CD4-positive, alpha-beta memory T cell (primary cell): ENCODE results near the gene RSPH1. TPM values are rescaled to one million over a fixed set of nuclear protein-coding genes. Genes with fewer than 3 reads are reported as not detected.

ENCODE experiments used
- CTCF ChIA-PET: fragments of 350-600 bp; sonication (Branson Sonifier 250); formaldehyde crosslinking; loops from one replicate; lab custom pipeline; 2021; ENCODE audit warnings: inconsistent platforms; ENCODE audit not compliant: partially characterized antibody; lab: Charles Lee
- POLR2A ChIA-PET: fragments of 350-600 bp; sonication (Branson Sonifier 250); formaldehyde crosslinking; loops from one replicate; lab custom pipeline; 2021; ENCODE audit not compliant: partially characterized antibody; lab: Charles Lee
- DNase-seq, 5 donors: peaks; one replicate each; pipeline versions ENCODE4 v3.0.0 to v3.0.0-alpha.2; 2020 to 2022; ENCODE audit warnings: mixed read lengths in 1 of 5
- H3K27ac ChIP-seq: one replicate; pipeline ENCODE4 v1.7.0; 2013; ENCODE audit warnings: low read depth, low read length
- H3K27me3 ChIP-seq: 2 replicates; pipeline ENCODE4 v1.7.0; 2013; ENCODE audit warnings: mild to moderate bottlenecking, low read length, moderate library complexity; ENCODE audit not compliant: insufficient read depth
- H3K36me3 ChIP-seq: 2 replicates; pipeline ENCODE4 v1.7.0; 2013; ENCODE audit warnings: mild to moderate bottlenecking, low read length, moderate library complexity; ENCODE audit not compliant: insufficient read depth
- H3K4me1 ChIP-seq: 2 replicates; pipeline ENCODE4 v1.7.0; 2013; ENCODE audit warnings: mild to moderate bottlenecking, low read length, moderate library complexity; ENCODE audit not compliant: insufficient read depth
- H3K4me3 ChIP-seq, 2 donors: one replicate each; pipeline ENCODE4 v1.7.0; 2013; ENCODE audit warnings: low read length in 2 of 2, mild to moderate bottlenecking in 1 of 2
- H3K9me3 ChIP-seq, 2 donors: one replicate each; pipeline ENCODE4 v1.7.0; 2013; ENCODE audit warnings: low read length in 2 of 2, control low read depth in 1 of 2; ENCODE audit not compliant: control insufficient read depth in 1 of 2
- H3K27ac Mint-ChIP-seq, 7 donors: one replicate each; pipeline ENCODE4 v1.8.0; 2020 to 2021; ENCODE audit warnings: mixed read lengths in 7 of 7, mild to moderate bottlenecking in 6 of 7, inconsistent platforms in 3 of 7, moderate library complexity in 3 of 7
- H3K27me3 Mint-ChIP-seq, 2 donors: one replicate each; pipeline ENCODE4 v1.8.0; 2020 to 2021; ENCODE audit warnings: mixed read lengths in 2 of 2
- H3K36me3 Mint-ChIP-seq, 2 donors: one replicate each; pipeline ENCODE4 v1.8.0; 2020 to 2021; ENCODE audit warnings: mixed read lengths in 2 of 2, inconsistent platforms in 1 of 2, mild to moderate bottlenecking in 1 of 2
- H3K4me1 Mint-ChIP-seq, 4 donors: one replicate each; pipeline ENCODE4 v1.8.0; 2020 to 2021; ENCODE audit warnings: mixed read lengths in 4 of 4, mild to moderate bottlenecking in 1 of 4
- H3K4me3 Mint-ChIP-seq, 8 donors: one replicate each; pipeline ENCODE4 v1.8.0; 2020 to 2021; ENCODE audit warnings: mixed read lengths in 8 of 8, mild to moderate bottlenecking in 7 of 8, moderate library complexity in 6 of 8, inconsistent platforms in 3 of 8
- H3K9me3 Mint-ChIP-seq, 8 donors: one replicate each; pipeline ENCODE4 v1.8.0; 2020 to 2021; ENCODE audit warnings: mixed read lengths in 8 of 8, mild to moderate bottlenecking in 5 of 8, inconsistent platforms in 3 of 8, moderate library complexity in 1 of 8
- intact Hi-C: fragments of 100-400 bp; cut with micrococcal nuclease; formaldehyde crosslinking; loops from one replicate; pipeline ENCODE4 v1.15.1; 2023
- polyA plus RNA-seq, 2 donors: library from polyadenylated mRNA; unstranded; fragments of 300-500 nt; fragmentation: Illumina TruSeq; gene quantifications; one replicate each; pipeline ENCODE4 v1.2.3, GENCODE V29; 2021
- total RNA-seq, 2 experiments: library from RNA; stranded (reverse); gene quantifications; one replicate each; pipeline ENCODE4 v1.2.3, GENCODE V29; 2021

The RSPH1 gene
- total and polyA plus RNA-seq, 4 experiments from 2014 or later = not detected

GRCh38 chr21:42427809-42428419 is 68.1 kb downstream of the RSPH1 start:
- Mint-ChIP-seq H3K9me3 (no peaks in the 10 kb centered on the region), H3K36me3 (peaks cover 69 to 75% of the 10 kb centered on the region in 2 donors), H3K27me3 (no peaks in the 10 kb centered on the region), H3K4me3 (no peak overlapping the region), H3K27ac (no peak overlapping the region), H3K4me1 (peaks cover 43 to 64% (median 54%) of the 10 kb centered on the region in 4 donors)
- Histone ChIP-seq H3K36me3 (peaks cover 79% of the 10 kb centered on the region), H3K27ac (no peak overlapping the region), H3K9me3 (no peaks in the 10 kb centered on the region), H3K27me3 (no peaks in the 10 kb centered on the region), H3K4me3 (no peak overlapping the region), H3K4me1 (peaks cover 56% of the 10 kb centered on the region)
- DNase-seq = no peak
- intact Hi-C loops = loop anchor here (5.0 kb wide), 1 partner anchor 36 kb away; no protein-coding TSS in a partner anchor
- POLR2A ChIA-PET = interaction anchor here (1.3 to 23.2 kb wide), 3 partner anchors 17 to 61 kb away, joined by 3 to 604 read pairs (median 4); partner anchors contain the start of gene UBASH3A
- CTCF ChIA-PET = interaction anchor here (0.7 to 2.7 kb wide), 6 partner anchors 8 to 169 kb away, joined by 3 to 13 read pairs (median 4); no protein-coding TSS in a partner anchor

GRCh38 chr21:42426876-42427480 is 69.0 kb downstream of the RSPH1 start:
- ChIA-PET CTCF (interaction anchor here (0.5 to 2.7 kb wide), 3 partner anchors 9 to 90 kb away, joined by 3 to 10 read pairs (median 5); no protein-coding TSS in a partner anchor), POLR2A (interaction anchor here (1.7 to 23.2 kb wide), 4 partner anchors 12 to 20 kb away, joined by 4 to 604 read pairs (median 10); partner anchors contain the start of gene UBASH3A)
- peaks cover 70% of the 10 kb centered on the region for H3K36me3 ChIP-seq
- H3K36me3 Mint-ChIP-seq = peaks cover 63 to 72% of the 10 kb centered on the region in 2 donors
- H3K27me3 Mint-ChIP-seq = no peaks in the 10 kb centered on the region
- H3K27ac ChIP-seq = no peak overlapping the region
- no peaks in the 10 kb centered on the region for H3K27me3 ChIP-seq
- peaks cover 65% of the 10 kb centered on the region for H3K4me1 ChIP-seq
- peak overlapping the region in 2 of 8 donors; percentile 24 to 64 for H3K4me3 Mint-ChIP-seq
- no peaks in the 10 kb centered on the region for H3K9me3 Mint-ChIP-seq
- no peaks in the 10 kb centered on the region for H3K9me3 ChIP-seq
- H3K27ac Mint-ChIP-seq = peak overlapping the region in 2 of 7 donors; percentile 53 to 74
- intact Hi-C loops = loop anchor here (5.0 kb wide), 1 partner anchor 35 kb away; no protein-coding TSS in a partner anchor
- no peak for DNase-seq
- peaks cover 49 to 66% (median 58%) of the 10 kb centered on the region in 4 donors for H3K4me1 Mint-ChIP-seq
- H3K4me3 ChIP-seq = no peak overlapping the region

GRCh38 chr21:42426424-42426823 is 69.6 kb downstream of the RSPH1 start:
- peak overlapping the region; percentile 71 for H3K27ac ChIP-seq
- CTCF ChIA-PET = interaction anchor here (1.4 to 2.7 kb wide), 3 partner anchors 10 to 90 kb away, joined by 4 to 10 read pairs (median 5); no protein-coding TSS in a partner anchor
- H3K9me3 ChIP-seq = no peaks in the 10 kb centered on the region
- Mint-ChIP-seq H3K27ac (peak overlapping the region in 5 of 7 donors; percentile 8 to 96 (median 79)), H3K36me3 (peaks cover 63 to 73% of the 10 kb centered on the region in 2 donors), H3K27me3 (no peaks in the 10 kb centered on the region), H3K9me3 (no peaks in the 10 kb centered on the region), H3K4me3 (peak overlapping the region in 6 of 8 donors; percentile 25 to 62 (median 44)), H3K4me1 (peaks cover 53 to 69% (median 62%) of the 10 kb centered on the region in 4 donors)
- peaks cover 68% of the 10 kb centered on the region for H3K36me3 ChIP-seq
- intact Hi-C loops = loop anchor here (5.0 kb wide), 1 partner anchor 34 kb away; no protein-coding TSS in a partner anchor
- no peaks in the 10 kb centered on the region for H3K27me3 ChIP-seq
- H3K4me1 ChIP-seq = peaks cover 71% of the 10 kb centered on the region
- POLR2A ChIA-PET = interaction anchor here (1.7 to 23.2 kb wide), 5 partner anchors 13 to 22 kb away, joined by 4 to 604 read pairs (median 7); partner anchors contain the start of gene UBASH3A
- H3K4me3 ChIP-seq = no peak overlapping the region
- DNase-seq = no peak

GRCh38 chr21:42425591-42425990 is 70.4 kb downstream of the RSPH1 start:
- peak in 1 of 5 donors; percentile 67 for DNase-seq
- peaks cover 64 to 76% of the 10 kb centered on the region in 2 donors for H3K36me3 Mint-ChIP-seq
- H3K36me3 ChIP-seq = peaks cover 67% of the 10 kb centered on the region
- ChIA-PET CTCF (interaction anchor here (1.1 to 3.2 kb wide), 5 partner anchors 21 to 89 kb away, joined by 3 to 27 read pairs (median 4); partner anchors contain the start of gene UBASH3A), POLR2A (interaction anchor here (1.0 to 23.2 kb wide), 14 partner anchors 8 to 237 kb away, joined by 3 to 604 read pairs (median 4); partner anchors contain the start of gene UBASH3A)
- H3K27ac ChIP-seq = peak overlapping the region; percentile 71
- peaks cover 62 to 77% (median 70%) of the 10 kb centered on the region in 4 donors for H3K4me1 Mint-ChIP-seq
- peaks cover 79% of the 10 kb centered on the region for H3K4me1 ChIP-seq
- peak overlapping the region; percentile 67 to 96 (median 93) for H3K27ac Mint-ChIP-seq
- peak overlapping the region in 1 of 2 donors; percentile 39 for H3K4me3 ChIP-seq
- intact Hi-C loops = loop anchor here (1.0 to 5.0 kb wide), 6 partner anchors 10 to 87 kb away; no protein-coding TSS in a partner anchor
- peak overlapping the region; percentile 57 to 91 (median 78) for H3K4me3 Mint-ChIP-seq
- no peaks in the 10 kb centered on the region for H3K27me3 ChIP-seq
- no peaks in the 10 kb centered on the region for H3K27me3 Mint-ChIP-seq
- no peaks in the 10 kb centered on the region for H3K9me3 Mint-ChIP-seq
- H3K9me3 ChIP-seq = no peaks in the 10 kb centered on the region

GRCh38 chr21:42424914-42425541 is 71.0 kb downstream of the RSPH1 start:
- H3K36me3 ChIP-seq = peaks cover 61% of the 10 kb centered on the region
- Mint-ChIP-seq H3K9me3 (no peaks in the 10 kb centered on the region), H3K36me3 (peaks cover 66 to 81% of the 10 kb centered on the region in 2 donors)

DNA sequence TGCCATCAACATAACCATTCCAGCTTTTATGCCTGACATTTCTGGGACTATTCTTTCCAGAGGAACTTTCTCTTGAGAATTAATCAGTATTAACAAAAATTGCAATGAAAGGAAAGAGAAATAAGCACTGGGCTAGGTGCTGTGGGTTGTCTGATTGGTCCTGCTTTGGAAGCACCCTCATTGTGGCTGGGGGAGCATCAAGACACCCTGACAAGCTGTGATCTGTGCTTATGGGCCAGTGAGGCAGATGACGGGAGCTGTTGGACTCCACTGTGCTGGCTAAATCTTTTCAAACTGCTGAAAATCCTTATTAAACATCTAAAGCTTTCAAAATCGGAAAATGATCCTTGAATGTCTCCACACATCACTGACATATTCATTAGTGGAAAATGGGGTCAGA is 72.3 kb downstream of the RSPH1 start:
- intact Hi-C loops = loop anchor here (2.0 kb wide), 2 partner anchors 17 to 43 kb away; no protein-coding TSS in a partner anchor
- Mint-ChIP-seq H3K4me3 (peak overlapping the region; percentile 66 to 91 (median 78)), H3K27me3 (no peaks in the 10 kb centered on the region), H3K27ac (peak overlapping the region; percentile 67 to 96 (median 93)), H3K9me3 (no peaks in the 10 kb centered on the region), H3K36me3 (peaks cover 67 to 82% of the 10 kb centered on the region in 2 donors), H3K4me1 (peaks cover 70 to 90% (median 82%) of the 10 kb centered on the region in 4 donors)
- H3K4me3 ChIP-seq = peak overlapping the region in 1 of 2 donors; percentile 8
- H3K27me3 ChIP-seq = no peaks in the 10 kb centered on the region
- DNase-seq = no peak
- H3K36me3 ChIP-seq = peaks cover 61% of the 10 kb centered on the region
- H3K9me3 ChIP-seq = no peaks in the 10 kb centered on the region
- peak overlapping the region; percentile 71 for H3K27ac ChIP-seq
- POLR2A ChIA-PET = interaction anchor here (0.7 to 23.2 kb wide), 16 partner anchors 9 to 242 kb away, joined by 3 to 604 read pairs (median 4); partner anchors contain the start of gene UBASH3A
- peaks cover 84% of the 10 kb centered on the region for H3K4me1 ChIP-seq
- CTCF ChIA-PET = interaction anchor here (1.5 to 4.0 kb wide), 6 partner anchors 20 to 86 kb away, joined by 4 to 27 read pairs (median 8); partner anchors contain the start of gene UBASH3A

More at GRCh38 chr21:42424914-42425541, 71.0 kb downstream of the RSPH1 start:
- H3K27me3 Mint-ChIP-seq = no peaks in the 10 kb centered on the region
- no peaks in the 10 kb centered on the region for H3K9me3 ChIP-seq
- POLR2A ChIA-PET = interaction anchor here (1.0 to 23.2 kb wide), 15 partner anchors 8 to 237 kb away, joined by 3 to 604 read pairs (median 4); partner anchors contain the start of gene UBASH3A
- intact Hi-C loops = loop anchor here (1.0 to 5.0 kb wide), 6 partner anchors 10 to 87 kb away; no protein-coding TSS in a partner anchor
- CTCF ChIA-PET = interaction anchor here (1.1 to 3.2 kb wide), 7 partner anchors 21 to 88 kb away, joined by 3 to 27 read pairs (median 4); partner anchors contain the start of gene UBASH3A
- H3K27ac Mint-ChIP-seq = peak overlapping the region; percentile 67 to 96 (median 93)
- H3K4me3 ChIP-seq = peak overlapping the region; percentile 5 to 39
- no peaks in the 10 kb centered on the region for H3K27me3 ChIP-seq
- H3K4me3 Mint-ChIP-seq = peak overlapping the region; percentile 57 to 91 (median 78)
- DNase-seq = peak; percentile 87 to 92 (median 89)
- H3K4me1 Mint-ChIP-seq = peaks cover 64 to 81% (median 74%) of the 10 kb centered on the region in 4 donors
- H3K4me1 ChIP-seq = peaks cover 84% of the 10 kb centered on the region
- peak overlapping the region; percentile 71 for H3K27ac ChIP-seq
